GM19025 (cell line): ENCODE results near the gene RPL6.

Source experiments
- ATAC-seq: cut with Tn5 transposase; IDR thresholded peaks from one replicate; pipeline ENCODE4 v1.9.1; 2021; ENCODE audit warnings: mild to moderate bottlenecking, low read depth, moderate library complexity; ENCODE audit not compliant: unreplicated experiment

RPL6 gene

DNA sequence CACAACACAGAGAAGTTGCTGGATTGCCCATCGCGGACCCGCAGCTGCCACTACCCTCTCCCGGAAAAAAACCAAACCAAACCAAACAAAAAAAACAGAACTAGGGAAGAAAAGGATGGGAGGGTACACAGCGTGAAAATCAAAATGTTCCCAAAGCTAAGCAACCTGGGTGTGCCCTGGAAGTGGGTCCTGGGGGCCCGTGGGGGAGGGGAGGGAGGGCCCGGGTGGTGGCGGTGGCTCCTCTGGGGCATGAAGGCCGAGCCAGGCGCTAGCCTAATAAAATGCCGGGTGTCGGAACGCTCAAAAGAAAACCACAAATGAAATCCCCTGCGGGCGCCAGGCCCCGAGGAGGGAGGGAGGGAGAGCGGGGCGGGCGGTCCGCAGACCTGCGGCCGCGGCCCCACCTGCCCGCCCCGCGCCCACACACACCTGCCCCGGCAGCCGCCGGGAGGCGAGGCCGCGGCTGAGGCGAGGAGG lies 28.0 kb downstream of the RPL6 start:
- peak; percentile 42 for ATAC-seq

DNA sequence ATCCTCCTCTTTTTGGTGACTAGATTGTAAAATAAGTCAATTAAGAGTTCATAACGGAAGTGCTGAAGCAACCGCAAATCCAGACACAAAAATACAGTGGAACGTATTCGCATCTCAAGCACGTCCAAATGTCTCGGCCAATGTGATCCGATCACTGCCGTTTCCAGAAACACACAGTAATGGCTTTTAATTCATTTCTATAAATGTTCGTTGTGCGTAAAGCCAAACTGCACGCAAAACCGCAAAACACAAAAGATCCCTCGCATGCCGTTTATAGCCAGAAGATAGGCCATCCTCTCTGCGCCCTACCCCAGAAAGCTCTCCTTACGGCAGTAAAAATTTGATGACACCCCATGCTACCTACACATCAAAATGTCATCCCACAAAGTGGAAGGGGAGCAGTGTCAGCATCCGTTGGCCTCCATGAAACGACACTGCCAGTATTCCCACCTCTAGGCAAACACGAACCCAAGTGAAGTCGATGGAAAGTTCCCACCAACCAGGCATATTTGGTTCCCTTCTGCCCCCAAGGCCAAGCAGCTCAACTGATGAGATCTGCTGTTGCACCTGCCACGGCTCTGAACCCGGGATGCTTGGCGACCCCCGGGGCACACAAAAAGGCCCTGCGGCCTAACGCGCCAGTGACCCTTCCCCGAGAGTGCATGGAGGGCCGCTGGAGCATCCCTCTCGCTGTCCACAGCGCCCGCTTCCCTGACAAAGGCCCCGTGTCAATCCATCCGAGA lies 28.6 kb downstream of the RPL6 start:
- no peak for ATAC-seq

DNA sequence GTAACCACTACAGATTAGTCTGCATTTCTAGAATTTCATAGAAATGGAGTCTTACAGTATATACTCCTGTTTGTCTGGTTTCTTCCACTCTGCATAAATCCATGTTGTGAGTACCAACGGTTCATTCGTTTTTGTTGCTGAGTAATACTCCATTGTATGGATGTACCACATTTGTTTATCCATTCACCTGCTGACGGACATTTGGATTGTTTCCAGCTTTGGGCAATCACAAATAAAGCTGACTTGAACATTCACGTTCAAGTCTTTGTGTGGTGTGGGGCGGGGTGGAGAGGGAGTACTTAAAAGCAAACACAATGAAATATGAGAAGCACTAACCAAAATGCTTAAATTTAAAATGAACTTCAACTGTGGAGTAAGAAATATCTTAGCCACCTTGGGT lies 34.3 kb downstream of the RPL6 start:
- no peak for ATAC-seq

DNA sequence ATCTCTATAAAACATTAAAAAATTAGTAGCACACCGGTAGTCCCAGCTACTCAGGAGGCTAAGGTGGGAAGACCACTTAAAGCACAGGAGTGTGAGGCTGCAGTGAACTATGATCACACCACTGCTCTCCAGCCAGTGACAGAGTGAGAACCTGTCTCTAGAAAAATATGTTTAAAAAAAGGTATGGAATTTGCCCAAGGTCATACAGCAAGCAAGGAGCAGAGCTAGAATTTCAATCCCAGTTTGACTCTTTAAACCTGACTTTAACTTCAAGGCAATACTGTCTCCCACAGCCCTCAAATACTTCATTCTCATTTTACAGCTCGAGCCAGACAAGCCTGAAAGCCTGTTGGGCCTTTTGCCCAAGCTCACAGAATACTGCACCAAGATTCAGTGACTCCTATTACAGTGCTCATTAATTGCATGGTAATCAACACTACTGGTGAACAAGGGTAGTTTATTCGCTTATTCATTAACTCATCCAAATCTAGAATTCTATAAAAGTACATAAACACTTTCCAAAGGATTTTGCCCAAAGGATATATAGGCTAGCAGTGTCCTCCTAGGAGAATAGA lies 35.2 kb downstream of the RPL6 start:
- no peak for ATAC-seq

DNA sequence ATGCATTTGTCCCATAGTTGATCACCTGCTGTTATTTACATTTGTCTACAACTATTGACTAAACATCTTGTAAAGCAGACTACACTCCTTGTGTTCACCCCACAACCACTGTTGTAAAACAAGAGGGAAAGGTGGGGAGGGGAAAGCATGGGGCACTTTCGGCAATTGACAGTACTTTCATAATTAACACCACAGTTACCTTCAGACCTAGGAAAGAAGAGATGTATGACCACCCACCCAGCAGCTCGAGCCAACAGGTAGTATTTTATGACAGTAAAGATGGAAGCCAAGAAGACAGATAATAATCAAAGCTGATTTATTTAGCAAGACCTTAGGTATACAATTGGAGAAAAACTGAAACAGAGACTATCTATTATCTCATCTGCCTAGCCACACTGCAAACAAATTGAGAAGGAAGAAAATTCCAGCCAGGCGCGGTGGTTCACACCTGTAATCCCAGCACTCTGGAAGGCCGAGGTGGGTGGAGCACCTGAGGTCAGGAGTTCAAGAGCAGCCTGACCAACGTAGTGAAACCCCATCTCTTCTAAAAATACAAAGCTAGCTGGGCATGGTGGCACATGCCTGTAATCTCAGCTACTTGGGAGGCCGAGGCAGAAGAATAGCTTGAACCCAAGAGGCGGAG lies 38.4 kb downstream of the RPL6 start:
- no peak for ATAC-seq

DNA sequence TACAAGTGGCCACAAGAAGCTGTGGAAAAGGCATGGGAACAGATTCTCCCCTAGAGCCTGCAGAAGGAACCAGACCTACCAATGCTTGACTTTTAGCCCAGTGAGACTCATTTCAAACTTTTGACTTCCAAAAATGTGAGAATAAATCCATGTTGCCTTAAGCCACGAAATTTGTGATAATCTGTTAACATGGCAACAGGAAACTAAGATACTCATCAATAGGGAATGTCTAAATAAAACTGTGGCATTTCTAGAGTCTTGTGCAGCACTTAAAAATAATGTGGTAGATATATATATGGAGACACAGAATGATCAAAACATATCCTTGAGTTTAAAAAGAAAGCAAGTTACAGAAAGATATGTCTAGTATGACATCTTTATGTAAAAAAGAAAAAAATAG lies 39.2 kb downstream of the RPL6 start:
- ATAC-seq: no peak

DNA sequence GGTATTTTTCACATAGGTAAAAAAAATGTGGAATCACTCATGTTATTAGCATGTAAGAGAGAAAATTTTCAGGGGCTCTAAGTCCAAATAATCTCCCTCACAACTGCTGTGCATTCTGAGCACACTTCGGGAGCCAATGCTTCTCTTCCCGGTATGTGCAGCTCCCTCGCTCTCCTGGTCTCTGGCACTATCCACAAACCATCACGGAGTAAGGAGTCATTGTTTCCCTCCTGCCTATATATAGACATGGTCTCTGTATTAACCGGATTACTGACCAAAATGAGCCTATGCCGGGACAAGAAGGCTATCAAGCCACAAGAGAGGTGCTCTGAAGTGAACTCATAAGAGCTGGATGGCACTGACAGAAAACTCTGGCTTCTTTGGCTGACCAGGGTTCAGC lies 40.5 kb downstream of the RPL6 start:
- no peak for ATAC-seq

DNA sequence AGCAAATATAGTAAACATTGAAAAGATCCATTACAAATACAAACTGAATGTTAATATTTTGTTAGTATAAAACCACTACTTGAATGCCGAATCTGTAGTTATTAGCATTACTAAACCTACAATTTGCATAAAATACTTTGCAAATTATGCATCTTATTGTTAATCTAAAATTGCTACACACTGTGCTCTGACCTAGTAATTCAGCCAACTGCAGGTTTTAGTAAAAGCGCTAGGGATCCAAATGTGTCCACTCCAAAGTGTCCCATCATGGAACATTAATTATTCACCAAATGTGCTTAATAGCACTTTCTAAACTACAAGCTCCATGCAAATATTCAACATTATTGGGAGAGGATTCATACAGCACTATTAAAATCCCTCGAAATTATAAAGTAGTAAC lies 41.4 kb downstream of the RPL6 start:
- no peak for ATAC-seq

DNA sequence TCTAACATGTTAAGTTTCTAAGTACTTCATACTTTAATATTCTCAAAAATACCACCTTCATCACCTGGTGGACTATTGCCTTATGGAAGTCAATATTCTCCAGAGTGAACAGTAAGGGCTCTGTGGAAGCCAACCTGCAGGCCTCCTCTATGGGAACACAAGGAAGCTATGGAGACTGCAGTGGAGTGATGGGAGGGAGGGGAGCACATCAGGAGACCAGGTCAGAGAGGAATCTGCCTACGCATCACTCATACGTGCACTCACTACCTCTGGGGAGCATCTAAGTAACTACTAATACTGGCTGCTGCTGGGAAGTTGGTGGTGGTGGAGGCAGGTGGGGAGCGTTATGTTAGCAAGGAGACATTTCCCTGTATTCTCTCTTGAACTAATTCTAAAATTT lies 47.1 kb downstream of the RPL6 start:
- no peak for ATAC-seq

DNA sequence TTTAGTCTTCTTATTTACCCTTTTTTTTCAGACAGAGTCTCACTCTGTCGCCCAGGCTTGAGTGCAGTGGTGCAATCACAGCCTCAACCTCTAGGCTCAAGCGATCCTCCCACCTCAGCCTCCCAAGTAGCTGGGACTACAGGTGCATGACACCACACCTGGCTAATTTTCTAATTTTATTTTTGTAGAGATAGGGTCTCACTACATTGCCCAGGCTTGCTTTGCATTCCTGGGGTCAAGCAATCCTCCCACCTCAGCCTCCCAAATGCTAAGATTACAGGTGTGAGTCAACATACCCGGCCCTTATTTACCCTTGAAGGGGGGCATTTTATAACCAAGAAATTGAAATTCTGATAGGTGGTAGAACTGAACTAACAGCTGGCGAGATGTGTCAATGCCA lies 48.1 kb downstream of the RPL6 start:
- no peak for ATAC-seq

DNA sequence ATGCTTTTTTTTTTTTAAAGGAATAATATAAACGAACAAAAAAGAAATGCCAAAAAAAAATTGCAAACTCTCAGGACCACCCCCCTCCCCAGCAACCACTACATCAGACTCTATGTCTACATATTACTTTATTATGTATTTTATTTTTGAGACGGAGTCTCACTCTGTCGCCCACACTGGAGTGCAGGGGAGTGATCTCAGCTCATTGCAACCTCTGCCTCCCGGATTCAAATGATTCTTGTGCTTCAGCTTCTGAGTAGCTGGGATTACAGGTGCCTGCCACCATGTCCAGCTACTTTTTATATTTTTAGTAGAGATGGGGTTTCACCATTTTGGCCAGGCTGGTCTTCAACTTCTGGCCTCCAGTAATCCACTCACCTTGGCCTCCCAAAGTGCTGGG lies 50.1 kb downstream of the RPL6 start:
- no peak for ATAC-seq

DNA sequence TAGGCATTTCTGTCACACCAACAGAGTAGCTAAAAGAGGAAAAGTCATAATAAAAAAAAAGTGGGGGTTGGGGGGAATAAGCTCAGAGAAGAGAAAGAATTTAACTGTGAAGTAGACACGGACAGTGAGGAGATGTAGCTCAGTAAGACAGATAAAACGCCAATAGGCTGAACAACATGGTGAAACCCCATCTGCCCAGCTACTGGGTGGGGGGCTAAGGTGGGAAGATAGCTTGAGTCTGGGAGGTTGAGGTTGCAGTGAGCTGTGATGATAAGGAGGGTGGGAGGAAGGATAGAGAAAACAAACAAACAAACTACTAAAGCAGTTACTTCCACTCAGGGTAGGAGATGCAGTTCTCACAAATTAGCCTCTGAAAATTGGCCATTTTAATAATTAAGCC lies 52.2 kb downstream of the RPL6 start:
- no peak for ATAC-seq
